NCI-H128 (cell line): ENCODE data around the gene GPHN.

ENCODE experiments used
- DNase-seq: peaks from one replicate; lab custom pipeline; 2025; ENCODE audit not compliant: unreplicated experiment; lab: John Stamatoyannopoulos, UW

The GPHN gene

DNA sequence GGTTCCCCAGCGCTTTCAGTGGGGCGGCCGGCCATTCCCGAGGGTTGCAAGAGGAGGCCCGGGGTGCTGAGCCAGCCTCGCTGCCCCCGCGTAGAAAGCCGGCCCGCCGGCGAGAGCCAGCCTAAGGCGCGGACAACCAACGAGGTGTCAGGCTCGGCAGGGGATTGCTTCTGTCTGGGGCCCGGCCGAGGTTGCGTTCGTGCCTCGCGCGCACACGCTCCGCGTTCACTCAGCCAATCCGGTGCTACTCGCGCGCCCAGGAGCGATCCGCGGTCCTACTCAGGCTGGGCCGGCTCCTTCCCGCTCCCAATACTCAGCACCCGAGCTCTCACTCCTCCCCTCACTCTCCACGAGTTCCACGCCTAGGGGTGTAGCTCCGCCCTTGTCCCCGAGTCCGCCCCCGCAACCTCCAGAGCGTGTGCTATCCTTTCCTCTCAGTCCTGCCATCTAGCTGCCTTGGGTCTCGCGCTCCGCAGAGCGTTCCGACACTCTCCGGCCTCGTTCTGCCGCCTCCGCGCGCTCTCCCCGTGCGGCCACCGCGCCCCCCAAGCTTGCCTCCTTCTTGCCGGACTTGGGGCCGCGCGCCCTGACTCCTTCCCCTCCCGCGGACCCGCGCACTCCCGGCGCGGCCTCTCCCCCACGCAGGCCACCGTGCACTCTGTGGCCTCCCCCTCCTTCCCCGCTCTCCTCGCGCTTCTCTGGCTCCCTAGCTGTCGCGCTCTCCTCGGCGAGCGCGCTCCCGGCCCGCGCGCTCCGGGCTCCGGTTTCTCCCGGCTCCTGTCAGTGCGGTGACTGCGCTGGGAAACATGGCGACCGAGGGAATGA, at the start of gene GPHN:
GPHN (plus strand) TSS at position 426 of the 825 bp plus-strand sequence.
- DNase-seq = peak; percentile 93

DNA sequence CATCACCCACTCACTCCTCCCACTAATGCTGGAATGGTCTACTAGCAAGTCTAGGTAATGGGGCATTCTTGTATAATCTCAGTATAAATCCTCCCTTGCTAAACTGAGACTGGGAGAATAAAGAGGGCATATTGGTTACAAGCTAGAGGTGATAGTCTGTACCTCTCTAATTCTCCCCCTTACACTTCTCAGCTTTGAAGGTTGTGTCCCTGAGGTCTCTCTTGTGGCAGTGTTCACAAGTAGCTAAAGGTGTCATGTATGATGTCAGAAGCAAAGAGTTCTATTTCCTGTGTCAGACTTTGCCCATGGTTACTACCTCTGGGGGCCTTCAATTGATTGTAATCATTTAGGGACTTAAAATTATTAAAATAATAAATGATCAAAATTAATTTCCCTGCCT, 48.3 kb upstream of the GPHN start:
- DNase-seq = no peak

GRCh38 chr14:66464261-66464660, 43.7 kb upstream of the GPHN start:
- no peak for DNase-seq

- no peak for DNase-seq
These were observed 39.1 kb upstream of the GPHN start for GRCh38 chr14:66468778-66469367.

- no peak for DNase-seq
These were observed 36.4 kb upstream of the GPHN start for GRCh38 chr14:66471584-66471983.

- DNase-seq = no peak
These were observed 35.7 kb upstream of the GPHN start for GRCh38 chr14:66472251-66472650.

GRCh38 chr14:66473223-66473622, 34.7 kb upstream of the GPHN start:
- no peak for DNase-seq

DNA sequence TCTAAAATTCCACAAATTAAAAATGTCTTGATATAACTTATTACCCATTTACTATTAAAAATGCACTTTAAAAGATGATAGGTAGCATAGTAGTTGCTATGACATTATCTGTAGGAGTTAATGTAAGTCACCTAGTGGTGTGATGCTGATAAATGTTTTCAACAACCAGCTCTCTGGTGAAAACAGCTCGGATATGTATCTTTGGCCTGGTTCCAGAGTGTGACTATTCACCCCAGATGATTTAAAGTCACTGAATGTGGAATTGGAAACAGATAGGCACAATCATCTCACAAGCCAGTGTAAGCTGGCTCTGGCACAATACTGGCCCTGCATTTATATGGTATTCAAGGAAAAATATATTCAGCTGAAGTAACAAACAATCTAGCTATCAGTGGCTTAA, 31.0 kb upstream of the GPHN start:
- DNase-seq = no peak

DNA sequence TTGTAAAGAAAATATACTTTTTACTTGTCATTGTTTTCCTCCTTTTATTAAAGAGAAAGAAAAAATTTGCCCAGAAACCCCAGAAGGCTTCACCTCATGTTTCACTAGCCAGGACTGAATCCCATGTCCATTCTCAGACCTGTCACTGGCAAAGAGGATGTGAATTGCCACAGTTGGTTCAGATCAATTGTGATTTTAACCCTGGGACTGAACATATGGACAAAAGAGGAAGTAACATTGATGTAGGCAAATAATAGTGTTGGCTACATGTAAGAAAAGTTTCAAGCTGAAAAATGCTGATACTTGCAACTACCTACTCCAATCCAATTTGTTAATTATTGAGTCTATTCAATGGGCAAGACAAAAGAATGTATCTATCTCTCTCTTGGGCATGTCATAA, 30.4 kb upstream of the GPHN start:
- DNase-seq = no peak

DNA sequence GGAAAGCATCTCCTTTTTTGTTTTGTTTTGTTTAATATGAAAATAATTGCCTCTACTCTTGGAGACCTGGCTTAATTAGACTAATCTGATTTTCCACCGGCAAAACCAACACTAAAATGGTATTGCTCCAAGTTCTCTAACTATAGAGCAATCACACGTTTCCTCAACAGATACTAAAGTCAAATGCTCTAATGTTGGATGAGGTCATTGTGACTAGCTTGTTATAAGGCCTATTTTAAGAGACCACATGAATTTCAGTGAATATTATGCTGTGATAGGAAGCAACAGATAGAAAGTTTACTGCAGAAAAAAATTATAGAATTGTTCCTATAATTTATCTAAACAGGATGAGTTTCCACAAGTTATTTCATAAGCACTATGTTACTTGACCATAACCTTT, 25.1 kb upstream of the GPHN start:
- no peak for DNase-seq

GRCh38 chr14:66483322-66483721, 24.6 kb upstream of the GPHN start:
- no peak for DNase-seq

- no peak for DNase-seq
These were observed 22.9 kb upstream of the GPHN start for GRCh38 chr14:66485029-66485428.

- no peak for DNase-seq
These were observed 22.0 kb upstream of the GPHN start, which contains the start of gene CCDC196 for GRCh38 chr14:66485910-66486421. CCDC196 (plus strand) TSS chr14:66486371; CDS start chr14:66486503, 132 bp downstream.

DNA sequence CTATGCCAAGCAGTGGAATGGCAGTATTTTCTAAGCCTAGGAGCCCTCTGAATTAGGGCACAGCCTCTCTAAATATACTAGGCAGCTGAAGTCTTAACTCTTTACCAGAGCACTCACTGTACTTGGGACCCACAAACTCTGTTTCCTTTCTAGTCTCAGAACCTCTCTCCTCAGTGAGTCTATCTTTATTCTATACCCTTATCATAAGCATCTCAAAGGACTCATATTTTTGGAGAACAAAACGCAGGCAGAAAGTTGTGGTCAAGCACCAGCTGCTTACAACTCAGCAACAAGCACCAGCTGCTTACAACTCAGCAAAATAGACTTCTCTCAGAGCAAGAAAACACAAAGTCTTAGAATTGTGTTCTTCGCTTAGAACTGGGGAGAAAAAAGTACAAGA, 20.8 kb upstream of the GPHN start:
- no peak for DNase-seq

DNA sequence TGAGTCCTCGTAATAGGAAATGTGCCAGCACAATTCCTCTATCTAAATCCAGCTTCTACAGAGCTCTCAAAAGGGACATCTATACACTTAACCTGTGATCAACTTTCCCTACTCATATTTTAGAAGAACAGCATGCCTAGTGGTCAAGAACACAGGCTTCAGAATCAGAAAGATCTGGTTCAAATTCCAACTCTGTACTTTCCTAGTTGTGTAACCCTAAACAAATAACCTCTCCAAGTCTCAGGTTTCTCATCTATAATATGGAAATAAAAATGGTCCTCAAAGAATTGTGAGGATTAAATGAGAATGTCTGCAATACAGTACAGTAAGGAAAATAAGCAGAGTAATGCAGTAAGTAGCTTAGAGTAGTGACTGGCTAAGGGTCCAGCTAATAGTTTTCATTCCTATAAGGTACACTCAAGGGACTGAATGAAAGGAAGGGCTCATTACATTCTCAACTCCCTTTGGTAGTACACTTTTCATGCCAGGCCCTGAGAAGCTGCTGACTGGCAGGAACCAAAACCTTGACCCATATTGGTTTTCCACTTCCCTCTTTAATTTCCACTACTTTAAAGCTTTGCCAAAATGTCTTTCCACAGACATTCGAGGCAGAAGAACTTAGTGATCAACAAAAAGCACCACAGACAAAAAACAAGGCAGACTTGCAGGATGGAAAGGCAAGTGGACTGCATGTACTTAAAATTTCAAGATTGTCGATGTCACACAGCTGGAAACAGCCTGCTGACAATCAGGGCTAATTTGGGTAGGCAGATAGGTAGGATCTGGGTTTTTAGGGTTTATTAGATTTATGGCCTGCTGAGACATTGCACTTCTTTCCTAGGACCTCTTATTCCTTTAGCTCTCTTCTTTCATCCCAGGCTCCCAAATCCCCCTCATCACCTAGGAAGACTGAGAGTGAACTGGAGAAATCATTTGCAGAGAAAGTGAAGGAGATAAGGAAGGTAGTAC, 17.5 kb upstream of the GPHN start:
- DNase-seq = no peak

- DNase-seq = no peak
These were observed 14.2 kb upstream of the GPHN start for GRCh38 chr14:66493750-66494149.

- no peak for DNase-seq
These were observed 12.5 kb upstream of the GPHN start for GRCh38 chr14:66495218-66496098.

DNA sequence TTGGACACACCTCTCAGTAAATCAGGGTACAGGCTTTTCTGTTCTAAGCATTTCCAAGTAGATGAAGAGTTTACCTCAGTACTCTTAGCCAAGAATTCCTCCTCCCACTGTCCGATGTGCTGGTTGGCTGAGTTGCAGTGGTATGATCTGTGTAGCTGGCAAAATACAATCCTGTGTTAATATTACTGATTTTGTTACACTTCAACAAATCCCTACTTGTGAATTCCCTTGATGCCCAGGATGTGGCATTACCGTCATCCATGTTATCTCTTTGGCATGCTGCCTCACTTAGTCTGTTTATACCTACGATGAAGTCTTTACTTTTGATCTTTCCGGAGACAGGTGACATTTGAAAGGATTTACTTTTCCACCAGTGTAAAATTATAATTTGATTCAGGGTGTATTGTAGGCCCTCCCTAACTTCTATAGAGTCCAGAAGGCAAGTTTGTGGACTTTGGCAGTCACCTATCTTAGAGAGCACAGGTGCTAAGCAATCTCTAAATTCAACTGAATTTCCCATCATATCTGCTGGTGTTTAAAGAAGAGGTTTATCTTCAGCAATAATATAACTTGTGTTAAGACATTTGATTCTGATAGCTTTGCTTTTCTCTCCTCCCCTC, 11.6 kb upstream of the GPHN start:
- DNase-seq = no peak

- DNase-seq = no peak
These were observed 11.0 kb upstream of the GPHN start for GRCh38 chr14:66496911-66497310.

GRCh38 chr14:66498311-66498710, 9.6 kb upstream of the GPHN start:
- DNase-seq = no peak
